Spleen (tissue), 7 donors: ENCODE results near the gene FAM50A.

Experiments used
- POLR2AphosphoS5 ChIP-seq, 3 donors: sonication (generic); formaldehyde crosslinking; IDR thresholded peaks; one replicate each; pipeline ENCODE4 v1.5.1; 2017; ENCODE audit warnings: antibody characterized with exemption in 3 of 3
- TF ChIP-seq, protein P1 (sequence below), 11 experiments: fragments of 200-600 bp in 7 of 11; fragments of 450-650 bp in 4 of 11; sonication (generic) in 4 of 11; IDR thresholded peaks in 8 of 11; conservative IDR thresholded peaks in 3 of 11; 1 replicate in 7 of 11; 2 replicates in 4 of 11; pipeline versions ENCODE4 v1.4.0 to v1.8.0; 2016 to 2021; ENCODE audit warnings: antibody characterized with exemption in 11 of 11, inconsistent platforms in 4 of 11, mild to moderate bottlenecking in 1 of 11
- donor health status: DM: no; HTN: no; CAD: no; lungs with moderate emphysema.
- donor health status: DM: no; HTN: no; CAD: no.
- donor health status: DM: no; HTN: no; CAD: no.

GRCh38 chrX:154420402-154420756 lies 23.6 kb upstream of the FAM50A start:
- TF ChIP-seq, protein P1, sequence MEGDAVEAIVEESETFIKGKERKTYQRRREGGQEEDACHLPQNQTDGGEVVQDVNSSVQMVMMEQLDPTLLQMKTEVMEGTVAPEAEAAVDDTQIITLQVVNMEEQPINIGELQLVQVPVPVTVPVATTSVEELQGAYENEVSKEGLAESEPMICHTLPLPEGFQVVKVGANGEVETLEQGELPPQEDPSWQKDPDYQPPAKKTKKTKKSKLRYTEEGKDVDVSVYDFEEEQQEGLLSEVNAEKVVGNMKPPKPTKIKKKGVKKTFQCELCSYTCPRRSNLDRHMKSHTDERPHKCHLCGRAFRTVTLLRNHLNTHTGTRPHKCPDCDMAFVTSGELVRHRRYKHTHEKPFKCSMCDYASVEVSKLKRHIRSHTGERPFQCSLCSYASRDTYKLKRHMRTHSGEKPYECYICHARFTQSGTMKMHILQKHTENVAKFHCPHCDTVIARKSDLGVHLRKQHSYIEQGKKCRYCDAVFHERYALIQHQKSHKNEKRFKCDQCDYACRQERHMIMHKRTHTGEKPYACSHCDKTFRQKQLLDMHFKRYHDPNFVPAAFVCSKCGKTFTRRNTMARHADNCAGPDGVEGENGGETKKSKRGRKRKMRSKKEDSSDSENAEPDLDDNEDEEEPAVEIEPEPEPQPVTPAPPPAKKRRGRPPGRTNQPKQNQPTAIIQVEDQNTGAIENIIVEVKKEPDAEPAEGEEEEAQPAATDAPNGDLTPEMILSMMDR (IDR thresholded peaks at IDR 0.05 in 8 of 11, conservative IDR thresholded peaks at IDR 0.05 in 3 of 11): no peak
- TF ChIP-seq POLR2AphosphoS5 (IDR thresholded peaks at IDR 0.05): peak in 1 of 3 donors; percentile 6
